HFFc6 (cell line): Measurements from ENCODE around the gene TRA2A. TPM values are rescaled to one million over a fixed set of nuclear protein-coding genes. Genes with fewer than 3 reads are reported as not detected.

Source experiments
- DNase-seq: peaks from one replicate; pipeline ENCODE4 v3.0.0-alpha.2; 2018
- H3K27ac Mint-ChIP-seq: 2 replicates; pipeline ENCODE4 v1.8.0; 2020; ENCODE audit warnings: mild to moderate bottlenecking, mixed read lengths
- H3K27me3 Mint-ChIP-seq: 2 replicates; pipeline ENCODE4 v1.8.0; 2021; ENCODE audit warnings: mild to moderate bottlenecking, moderate library complexity, mixed read lengths; ENCODE audit not compliant: insufficient read depth
- H3K36me3 Mint-ChIP-seq: 2 replicates; pipeline ENCODE4 v1.8.0; 2021; ENCODE audit warnings: low read depth, mixed read lengths
- H3K4me1 Mint-ChIP-seq: 2 replicates; pipeline ENCODE4 v1.8.0; 2020; ENCODE audit warnings: low read depth, mixed read lengths
- H3K4me3 Mint-ChIP-seq: 2 replicates; pipeline ENCODE4 v1.8.0; 2020; ENCODE audit warnings: mild to moderate bottlenecking, moderate library complexity, mixed read lengths
- H3K9me3 Mint-ChIP-seq: 2 replicates; pipeline ENCODE4 v1.8.0; 2020; ENCODE audit warnings: mild to moderate bottlenecking, mixed read lengths
- CTCF ChIP-seq: fragments of 200-600 bp; sonication (generic); IDR thresholded peaks from 2 replicates; pipeline ENCODE4 v1.5.0; 2021; ENCODE audit warnings: antibody characterized with exemption, mild to moderate bottlenecking
- total RNA-seq, 6 experiments: library from RNA; stranded (reverse); fragmentation: NEBNext Ultra II Directional; extraction: Animal tissue kit (Norgen Biotek cat#: 25700); gene quantifications; 2 replicates in 1 of 6; 3 replicates in 5 of 6; pipeline ENCODE4 v1.2.3, GENCODE V29; 2021

TRA2A gene
- total RNA-seq, 6 experiments from 2014 or later, result 85.5 to 97.8 (median 92.5) TPM

DNA sequence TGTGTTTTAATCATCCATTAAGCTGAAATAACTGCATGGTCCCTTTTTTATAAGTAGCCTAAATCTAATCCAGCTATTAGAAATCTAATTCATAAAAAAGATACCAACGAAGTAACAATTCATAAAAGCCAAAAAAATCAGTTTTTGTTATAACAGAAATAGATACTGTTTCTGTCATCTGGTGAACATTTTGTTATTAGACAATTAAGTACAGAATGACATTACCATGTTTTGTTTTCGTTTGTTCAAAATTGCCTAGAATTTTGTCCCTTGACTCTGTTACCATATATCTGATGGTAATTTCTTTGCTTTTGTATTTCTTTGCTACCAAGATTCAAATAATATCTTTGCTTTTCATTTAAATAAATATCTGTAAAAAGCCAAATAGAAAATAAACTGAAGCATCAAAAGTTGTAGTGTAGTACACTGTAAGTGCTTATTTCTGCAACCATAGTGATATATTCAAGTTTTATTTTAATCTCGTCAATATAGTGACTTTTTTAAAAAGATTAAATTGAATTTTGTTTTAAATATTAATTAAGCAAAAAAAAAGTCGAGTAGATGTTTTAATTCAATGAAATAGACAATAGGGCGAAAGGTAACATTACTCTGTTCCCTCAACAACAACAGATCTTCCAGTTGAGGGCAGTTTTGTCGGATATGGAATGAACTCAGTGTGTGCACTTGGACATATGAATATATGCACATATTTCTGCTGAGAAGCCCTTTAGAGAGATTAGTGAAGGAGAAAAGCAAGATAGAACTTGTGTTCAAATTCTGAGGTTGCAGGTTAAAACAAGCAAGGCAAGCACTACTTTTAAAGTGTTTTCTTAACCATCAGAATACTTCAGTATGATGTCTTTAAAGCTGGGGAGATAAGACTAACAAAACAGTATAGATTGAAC lies 53.6 kb downstream of the TRA2A start:
- TF ChIP-seq CTCF, result no peak
- Mint-ChIP-seq H3K4me3 (no peak overlapping the region), H3K9me3 (no peaks in the 10 kb centered on the region), H3K4me1 (peaks cover 13% of the 10 kb centered on the region), H3K36me3 (no peaks in the 10 kb centered on the region), H3K27me3 (peaks cover 52% of the 10 kb centered on the region), H3K27ac (no peak overlapping the region)
- DNase-seq, result no peak

- Mint-ChIP-seq H3K27me3 (peaks cover 48% of the 10 kb centered on the region), H3K36me3 (no peaks in the 10 kb centered on the region), H3K9me3 (no peaks in the 10 kb centered on the region), H3K4me1 (peaks cover 21% of the 10 kb centered on the region), H3K27ac (no peak overlapping the region), H3K4me3 (no peak overlapping the region)
- TF ChIP-seq CTCF, result no peak
- DNase-seq, result no peak
These were observed 54.7 kb downstream of the TRA2A start for GRCh38 chr7:23477157-23477499.

- Mint-ChIP-seq H3K36me3 (no peaks in the 10 kb centered on the region), H3K27ac (no peak overlapping the region), H3K27me3 (peaks cover 45% of the 10 kb centered on the region), H3K9me3 (no peaks in the 10 kb centered on the region), H3K4me3 (no peak overlapping the region), H3K4me1 (peaks cover 27% of the 10 kb centered on the region)
- no peak for TF ChIP-seq CTCF
- DNase-seq, result no peak
These were observed 55.3 kb downstream of the TRA2A start for GRCh38 chr7:23476286-23477156.

DNA sequence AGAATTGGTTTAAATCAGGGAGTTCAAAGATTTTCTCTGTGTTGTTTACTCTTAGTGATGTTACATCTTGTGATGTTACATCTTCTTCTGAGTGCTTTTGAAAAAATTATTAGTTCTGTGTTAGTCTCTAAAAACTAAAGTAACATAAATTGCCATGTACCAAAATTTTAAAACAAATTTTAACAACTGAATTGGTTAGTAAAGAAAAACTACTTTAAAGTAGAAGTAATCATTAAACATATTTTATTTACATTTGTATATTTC lies 56.3 kb downstream of the TRA2A start:
- DNase-seq, result no peak
- TF ChIP-seq CTCF, result no peak
- Mint-ChIP-seq H3K9me3 (no peaks in the 10 kb centered on the region), H3K36me3 (no peaks in the 10 kb centered on the region), H3K4me1 (peaks cover 30% of the 10 kb centered on the region), H3K4me3 (no peak overlapping the region; the same call in 1 of the 2 replicates), H3K27ac (no peak overlapping the region), H3K27me3 (peaks cover 35% of the 10 kb centered on the region)

- no peak for DNase-seq
- Mint-ChIP-seq H3K9me3 (no peaks in the 10 kb centered on the region), H3K4me1 (peaks cover 30% of the 10 kb centered on the region), H3K27ac (no peak overlapping the region), H3K27me3 (peaks cover 34% of the 10 kb centered on the region), H3K4me3 (peak overlapping the region; percentile 89), H3K36me3 (no peaks in the 10 kb centered on the region)
- TF ChIP-seq CTCF, result no peak
These were observed 56.8 kb downstream of the TRA2A start for GRCh38 chr7:23474829-23475575.
